Karpas-422 (cell line): ENCODE results near the gene ATOH8. TPM values are rescaled to one million over a fixed set of nuclear protein-coding genes. Genes with fewer than 3 reads are reported as not detected.

ENCODE experiments used
- DNase-seq: peaks from one replicate; pipeline ENCODE4 v3.0.0-alpha.2; 2015
- H2AFZ ChIP-seq: fragments of 200-600 bp; sonication (generic); 2 replicates; pipeline ENCODE4 v1.6.1; 2014; ENCODE audit warnings: antibody characterized with exemption, low read length, mixed read lengths
- H3K27ac ChIP-seq: fragments of 200-600 bp; sonication (generic); 2 replicates; pipeline ENCODE4 v1.5.1; 2014; ENCODE audit warnings: mild to moderate bottlenecking, low read length, moderate library complexity
- H3K27me3 ChIP-seq: fragments of 200-600 bp; sonication (generic); 2 replicates; pipeline ENCODE4 v1.6.1; 2014; ENCODE audit warnings: low read length, mixed read lengths
- H3K36me3 ChIP-seq: fragments of 200-600 bp; sonication (generic); 2 replicates; pipeline ENCODE4 v1.6.1; 2014; ENCODE audit warnings: low read length, mixed read lengths; ENCODE audit not compliant: insufficient read depth
- H3K4me1 ChIP-seq: fragments of 200-600 bp; sonication (generic); 2 replicates; pipeline ENCODE4 v1.6.1; 2014; ENCODE audit warnings: mild to moderate bottlenecking, low read length, mixed read lengths
- H3K4me2 ChIP-seq: fragments of 200-600 bp; sonication (generic); 2 replicates; pipeline ENCODE4 v1.6.1; 2014; ENCODE audit warnings: low read length, low read depth, mild to moderate bottlenecking; ENCODE audit not compliant: poor library complexity, severe bottlenecking
- H3K4me3 ChIP-seq: fragments of 200-600 bp; sonication (generic); 2 replicates; pipeline ENCODE4 v1.5.1; 2014; ENCODE audit warnings: mild to moderate bottlenecking, antibody characterized with exemption, low read length, mixed read lengths
- H3K79me2 ChIP-seq: fragments of 200-600 bp; sonication (generic); 2 replicates; pipeline ENCODE4 v1.6.1; 2014; ENCODE audit warnings: mild to moderate bottlenecking, low read length, mixed read lengths
- H3K9ac ChIP-seq: fragments of 200-600 bp; sonication (generic); 2 replicates; pipeline ENCODE4 v1.6.0; 2014; ENCODE audit warnings: low read length
- H3K9me2 ChIP-seq: fragments of 200-600 bp; sonication (generic), shearing (Covaris generic); replicated peaks from 2 replicates; pipeline ENCODE4 v1.6.0; 2014; ENCODE audit warnings: mild to moderate bottlenecking, low read length, moderate library complexity; ENCODE audit not compliant: insufficient read depth
- H3K9me3 ChIP-seq: fragments of 300-700, 200-600 bp; sonication (generic); 2 replicates; pipeline ENCODE4 v1.6.1; 2014; ENCODE audit warnings: low read length, mixed read lengths
- H4K20me1 ChIP-seq: fragments of 200-600 bp; sonication (generic); 2 replicates; pipeline ENCODE4 v1.6.1; 2014; ENCODE audit warnings: mild to moderate bottlenecking, antibody characterized with exemption, low read length, low read depth; ENCODE audit not compliant: insufficient read depth
- total RNA-seq: library from RNA; depleted of rRNA; stranded (reverse); fragments of >200 nt; shearing (Covaris generic); gene quantifications from 2 replicates; pipeline ENCODE4 v1.2.3, GENCODE V29; 2014; ENCODE audit warnings: low replicate concordance

The ATOH8 gene
- total RNA-seq, 1 experiment from 2014 or later: not detected

DNA sequence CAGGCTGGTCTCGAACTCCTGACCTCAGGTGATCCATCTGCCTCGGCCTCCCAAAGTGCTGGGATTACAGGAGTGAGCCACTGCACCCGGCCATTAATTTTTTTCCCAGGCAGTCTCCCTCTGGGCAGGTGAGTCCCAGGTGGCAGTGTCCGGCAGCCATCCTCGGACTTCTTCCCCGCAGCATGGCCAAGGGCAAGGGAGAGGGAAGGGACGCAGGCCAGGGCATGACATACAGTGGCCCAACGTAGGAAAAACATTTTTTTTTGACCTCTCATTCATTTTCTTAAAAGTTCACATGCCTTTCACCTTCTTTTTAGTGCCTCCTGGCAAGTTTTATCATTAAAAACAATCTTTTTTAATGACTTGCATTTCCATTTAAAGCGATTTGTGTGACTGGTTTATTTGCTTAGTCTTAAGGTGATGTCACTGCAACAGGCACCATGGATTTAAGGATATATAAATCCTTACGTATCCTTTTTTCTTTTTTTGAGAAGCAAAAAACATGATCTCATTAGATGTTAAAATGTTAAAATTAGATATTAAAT lies 23.0 kb upstream of the ATOH8 start:
- Histone ChIP-seq H3K4me1 (no peaks in the 10 kb centered on the region), H3K27ac (no peak overlapping the region), H3K4me3 (no peak overlapping the region), H3K9me2 (no peaks in the 10 kb centered on the region), H3K4me2 (no peak overlapping the region), H3K79me2 (no peaks in the 10 kb centered on the region), H3K9me3 (no peaks in the 10 kb centered on the region), H3K36me3 (no peaks in the 10 kb centered on the region), H3K9ac (no peak overlapping the region), H3K27me3 (no peaks in the 10 kb centered on the region), H2AFZ (no peak overlapping the region), H4K20me1 (no peaks in the 10 kb centered on the region)
- DNase-seq: no peak

DNA sequence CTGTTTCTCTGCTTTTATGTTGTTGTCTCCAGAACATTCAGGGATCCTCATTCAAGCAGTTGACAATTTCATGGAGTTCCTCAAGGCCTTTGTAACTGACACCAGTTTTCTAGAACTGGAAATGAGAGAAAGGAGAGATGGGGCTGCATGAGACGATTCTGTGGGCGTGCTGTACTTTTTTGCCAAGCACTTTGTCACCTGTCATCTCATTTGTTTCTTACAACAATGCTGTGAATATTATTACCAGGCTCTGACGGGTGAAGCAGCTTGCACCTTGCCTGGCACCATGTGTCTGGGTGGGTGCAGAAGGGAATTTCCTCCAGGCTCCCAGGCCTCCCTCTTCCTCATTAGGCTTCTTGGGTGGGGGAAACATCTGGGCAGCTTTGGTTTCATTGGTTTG lies 22.2 kb upstream of the ATOH8 start:
- DNase-seq: no peak
- no peak overlapping the region for H2AFZ ChIP-seq
- H3K4me3 ChIP-seq: no peak overlapping the region
- no peaks in the 10 kb centered on the region for H3K79me2 ChIP-seq
- H3K9ac ChIP-seq: no peak overlapping the region
- H3K9me3 ChIP-seq: no peaks in the 10 kb centered on the region
- H3K4me2 ChIP-seq: no peak overlapping the region
- no peaks in the 10 kb centered on the region for H3K4me1 ChIP-seq
- no peaks in the 10 kb centered on the region for H4K20me1 ChIP-seq
- H3K36me3 ChIP-seq: no peaks in the 10 kb centered on the region
- H3K27ac ChIP-seq: no peak overlapping the region
- no peaks in the 10 kb centered on the region for H3K27me3 ChIP-seq
- H3K9me2 ChIP-seq: no peaks in the 10 kb centered on the region

DNA sequence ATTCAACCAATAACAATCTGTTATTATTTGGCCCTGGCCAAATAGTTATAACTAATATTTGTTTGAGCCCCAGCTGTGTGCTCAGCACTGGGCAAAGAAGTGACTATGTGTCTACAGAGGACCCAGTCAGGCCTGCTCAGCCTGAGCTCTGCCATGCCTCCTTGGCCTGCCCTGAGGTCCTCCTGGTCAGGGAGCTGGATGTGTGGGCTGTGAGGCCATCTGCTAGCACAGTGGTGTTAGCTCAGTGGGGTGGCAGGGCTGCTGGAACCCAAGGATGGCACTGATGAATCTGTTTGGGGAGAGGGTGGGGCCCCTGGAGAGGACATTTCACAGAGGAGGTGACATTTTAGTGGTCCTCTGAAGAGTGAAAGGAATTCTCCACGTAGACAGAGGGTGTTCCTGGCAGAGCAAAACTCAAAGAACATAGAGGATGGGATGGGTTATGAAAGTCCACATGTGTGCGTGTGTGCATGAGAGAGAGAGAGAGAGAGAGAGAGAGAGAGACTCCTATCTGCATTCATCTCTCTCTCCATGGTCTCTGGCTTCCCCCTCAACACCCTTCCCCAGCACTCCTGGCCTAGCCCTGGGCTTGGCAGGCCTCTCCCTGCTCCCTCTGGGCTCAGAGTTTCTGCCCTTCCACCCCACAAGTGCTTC lies 21.2 kb upstream of the ATOH8 start:
- Histone ChIP-seq H3K9ac (no peak overlapping the region), H3K9me3 (no peaks in the 10 kb centered on the region), H2AFZ (no peak overlapping the region), H3K36me3 (no peaks in the 10 kb centered on the region), H3K4me1 (no peaks in the 10 kb centered on the region), H3K9me2 (no peaks in the 10 kb centered on the region), H3K27ac (no peak overlapping the region), H4K20me1 (no peaks in the 10 kb centered on the region), H3K79me2 (no peaks in the 10 kb centered on the region), H3K27me3 (no peaks in the 10 kb centered on the region), H3K4me3 (no peak overlapping the region), H3K4me2 (no peak overlapping the region)
- no peak for DNase-seq

DNA sequence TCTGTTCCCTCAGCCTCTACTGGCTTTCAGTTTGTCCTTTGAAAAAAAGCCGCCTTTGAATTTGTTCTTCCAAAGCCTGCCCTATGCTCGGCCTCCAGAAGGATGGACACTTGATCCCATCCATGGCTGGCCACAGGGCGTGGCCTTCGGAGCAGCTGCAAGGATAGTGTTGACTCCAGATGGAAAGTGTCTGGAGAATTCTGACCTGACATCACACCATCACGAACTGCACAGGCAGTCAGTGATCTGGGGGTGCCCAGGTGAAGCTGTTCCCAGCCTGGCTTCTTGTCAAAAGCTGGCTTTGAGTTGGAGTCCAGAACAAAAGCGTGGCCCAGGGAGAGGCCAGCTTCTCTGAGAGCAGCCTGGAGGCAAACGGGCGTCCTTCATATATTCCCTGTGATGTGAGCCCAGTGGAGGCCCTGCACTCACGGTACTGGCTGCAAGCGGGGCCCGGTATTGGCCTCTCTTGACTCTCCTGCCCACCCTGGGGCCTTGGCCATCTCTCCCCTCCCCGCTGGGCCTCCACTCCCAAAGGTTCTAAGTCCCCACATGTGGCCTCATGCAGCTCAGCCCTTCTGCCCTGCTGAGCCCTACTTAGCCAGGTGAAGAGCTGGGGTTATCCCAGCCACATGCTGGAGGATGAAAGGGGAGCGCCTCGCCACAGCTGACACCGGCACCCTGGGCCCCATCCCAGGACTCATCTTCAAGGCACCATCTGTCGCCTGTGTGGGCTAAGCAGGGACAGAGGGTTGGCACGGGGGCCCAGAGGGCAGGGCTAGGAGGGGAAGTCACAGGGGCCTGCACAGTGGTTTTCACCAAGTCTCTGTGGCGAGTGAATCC lies 20.4 kb upstream of the ATOH8 start:
- H3K4me1 ChIP-seq: no peaks in the 10 kb centered on the region
- no peaks in the 10 kb centered on the region for H3K9me2 ChIP-seq
- H3K9ac ChIP-seq: no peak overlapping the region
- H3K27me3 ChIP-seq: no peaks in the 10 kb centered on the region
- H4K20me1 ChIP-seq: no peaks in the 10 kb centered on the region
- H3K36me3 ChIP-seq: no peaks in the 10 kb centered on the region
- H3K79me2 ChIP-seq: no peaks in the 10 kb centered on the region
- no peak overlapping the region for H3K4me3 ChIP-seq
- no peak overlapping the region for H3K27ac ChIP-seq
- H2AFZ ChIP-seq: no peak overlapping the region
- H3K9me3 ChIP-seq: no peaks in the 10 kb centered on the region
- H3K4me2 ChIP-seq: no peak overlapping the region
- DNase-seq: no peak

DNA sequence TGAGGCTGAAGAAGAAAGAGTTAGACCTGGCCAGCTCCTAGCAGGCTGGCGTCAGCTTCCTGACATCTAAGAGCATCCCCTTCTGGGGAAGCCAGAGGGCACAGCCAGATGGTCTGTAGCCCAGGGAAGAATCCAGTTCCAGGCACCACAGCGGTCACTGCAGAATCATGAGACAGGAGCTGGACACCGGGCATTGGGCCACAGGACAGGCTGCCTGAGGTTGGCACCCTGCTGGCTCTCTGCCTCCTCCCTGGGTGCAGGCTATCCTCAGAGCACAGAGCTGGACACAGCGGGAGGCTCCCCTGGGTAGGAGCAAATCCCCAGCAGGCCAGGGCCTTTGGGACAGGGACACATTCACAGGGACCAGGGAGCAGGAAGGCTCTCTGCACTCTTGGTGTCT lies 19.8 kb upstream of the ATOH8 start:
- H3K4me1 ChIP-seq: no peaks in the 10 kb centered on the region
- no peak overlapping the region for H3K27ac ChIP-seq
- no peak overlapping the region for H3K9ac ChIP-seq
- no peaks in the 10 kb centered on the region for H3K27me3 ChIP-seq
- no peak overlapping the region for H3K4me2 ChIP-seq
- no peaks in the 10 kb centered on the region for H3K9me3 ChIP-seq
- no peak for DNase-seq
- no peaks in the 10 kb centered on the region for H4K20me1 ChIP-seq
- no peaks in the 10 kb centered on the region for H3K36me3 ChIP-seq
- no peaks in the 10 kb centered on the region for H3K9me2 ChIP-seq
- H3K79me2 ChIP-seq: no peaks in the 10 kb centered on the region
- H2AFZ ChIP-seq: no peak overlapping the region
- no peak overlapping the region for H3K4me3 ChIP-seq

DNA sequence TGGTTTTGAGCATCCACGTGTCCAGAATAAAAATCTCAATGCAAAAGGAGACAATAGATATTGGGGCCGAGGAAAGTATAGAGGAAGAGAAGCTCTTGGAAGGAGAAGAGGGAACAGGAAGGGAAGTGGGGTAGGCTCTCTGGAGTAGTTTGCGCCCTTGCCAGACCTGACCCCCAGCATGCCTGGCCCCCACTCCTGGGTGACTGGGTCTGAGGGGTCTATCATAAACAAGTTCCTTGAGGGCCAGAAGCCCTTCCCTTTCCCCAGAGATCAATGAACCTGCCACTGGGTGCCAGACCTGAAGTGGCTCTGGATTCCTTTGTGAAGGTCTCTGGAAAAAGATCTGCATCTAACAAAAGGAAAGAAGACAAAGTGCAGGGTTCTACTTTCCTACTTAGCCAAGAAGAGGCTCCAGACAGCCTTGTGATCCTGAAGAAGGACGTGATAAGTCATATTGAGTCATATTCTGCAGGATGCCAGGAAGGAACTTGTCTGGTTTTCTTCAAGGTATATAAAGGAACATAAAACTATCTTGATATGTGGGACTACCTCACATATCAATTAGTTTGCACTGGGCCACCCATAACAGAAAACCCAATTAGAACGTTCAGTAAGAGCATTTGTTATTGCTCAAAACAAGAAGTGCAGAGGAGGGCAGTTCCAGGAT lies 18.7 kb upstream of the ATOH8 start:
- no peak overlapping the region for H3K4me2 ChIP-seq
- H2AFZ ChIP-seq: no peak overlapping the region
- H3K79me2 ChIP-seq: no peaks in the 10 kb centered on the region
- H3K27ac ChIP-seq: no peak overlapping the region
- no peaks in the 10 kb centered on the region for H3K4me1 ChIP-seq
- H4K20me1 ChIP-seq: no peaks in the 10 kb centered on the region
- no peaks in the 10 kb centered on the region for H3K9me3 ChIP-seq
- no peaks in the 10 kb centered on the region for H3K9me2 ChIP-seq
- H3K9ac ChIP-seq: no peak overlapping the region
- H3K4me3 ChIP-seq: no peak overlapping the region
- H3K27me3 ChIP-seq: no peaks in the 10 kb centered on the region
- no peak for DNase-seq
- no peaks in the 10 kb centered on the region for H3K36me3 ChIP-seq

DNA sequence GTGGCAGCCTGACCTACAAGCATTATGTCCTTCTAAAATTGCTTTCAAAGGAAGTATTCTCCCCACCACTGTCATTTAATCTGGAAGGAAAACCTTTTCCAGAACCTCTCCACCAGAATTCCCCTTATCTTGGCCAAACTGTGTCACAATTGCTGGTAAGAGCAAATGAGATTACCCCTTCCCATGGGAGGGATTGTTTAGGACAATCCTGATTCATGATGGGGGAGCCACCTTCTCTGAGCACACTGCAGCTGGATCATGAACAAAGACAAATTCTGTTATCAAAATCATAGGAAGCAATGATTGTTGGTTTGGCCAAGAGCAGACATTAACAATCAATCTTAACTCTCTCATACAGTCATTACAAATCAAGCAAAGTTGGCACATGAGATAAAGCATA lies 18.1 kb upstream of the ATOH8 start:
- no peaks in the 10 kb centered on the region for H3K27me3 ChIP-seq
- H3K4me1 ChIP-seq: no peaks in the 10 kb centered on the region
- H2AFZ ChIP-seq: no peak overlapping the region
- H3K4me2 ChIP-seq: no peak overlapping the region
- H3K79me2 ChIP-seq: no peaks in the 10 kb centered on the region
- H3K9ac ChIP-seq: no peak overlapping the region
- no peaks in the 10 kb centered on the region for H3K9me3 ChIP-seq
- H4K20me1 ChIP-seq: no peaks in the 10 kb centered on the region
- no peaks in the 10 kb centered on the region for H3K9me2 ChIP-seq
- DNase-seq: no peak
- no peaks in the 10 kb centered on the region for H3K36me3 ChIP-seq
- no peak overlapping the region for H3K27ac ChIP-seq
- no peak overlapping the region for H3K4me3 ChIP-seq
